GM19324 (cell line): ENCODE measurements around the gene RBMY1E.
"Not testable (repeated sequence)": the region's sequence is repeated elsewhere in the genome, so short reads cannot be mapped to it uniquely, and the experiment has no call there.

Experiments used
- ATAC-seq: cut with Tn5 transposase; IDR thresholded peaks from one replicate; pipeline ENCODE4 v1.9.1; 2021; ENCODE audit warnings: mild to moderate bottlenecking, moderate library complexity; ENCODE audit not compliant: unreplicated experiment, low FRiP score

Gene RBMY1E

DNA sequence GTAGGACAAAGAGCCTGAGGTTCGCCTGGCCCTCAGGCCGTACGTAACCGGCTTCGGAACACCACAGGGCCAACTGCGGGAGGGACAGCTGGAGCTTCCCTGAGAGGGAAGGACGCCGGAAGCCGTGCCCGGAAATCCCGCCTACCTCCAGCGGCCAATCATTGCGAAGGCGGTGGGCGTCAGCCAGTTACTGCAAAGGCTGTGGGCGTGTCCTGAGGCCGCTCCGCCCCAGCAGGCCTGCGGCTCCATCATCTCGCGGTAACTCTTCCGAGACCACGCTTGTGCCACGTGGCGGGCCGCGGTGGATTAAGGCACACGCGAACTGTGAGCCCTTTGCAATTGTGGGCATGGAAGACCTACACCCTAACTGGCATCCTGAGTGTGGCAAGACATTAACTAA, at the start of gene RBMY1E:
Gene RBMY1E (minus strand): TSS at position 101 of the 400 bp plus-strand sequence. CDS start 1,978 bp downstream, outside the sequence.
- ATAC-seq: not testable (repeated sequence)

DNA sequence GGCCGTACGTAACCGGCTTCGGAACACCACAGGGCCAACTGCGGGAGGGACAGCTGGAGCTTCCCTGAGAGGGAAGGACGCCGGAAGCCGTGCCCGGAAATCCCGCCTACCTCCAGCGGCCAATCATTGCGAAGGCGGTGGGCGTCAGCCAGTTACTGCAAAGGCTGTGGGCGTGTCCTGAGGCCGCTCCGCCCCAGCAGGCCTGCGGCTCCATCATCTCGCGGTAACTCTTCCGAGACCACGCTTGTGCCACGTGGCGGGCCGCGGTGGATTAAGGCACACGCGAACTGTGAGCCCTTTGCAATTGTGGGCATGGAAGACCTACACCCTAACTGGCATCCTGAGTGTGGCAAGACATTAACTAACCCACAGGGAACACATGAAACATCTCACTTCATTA, 23.4 kb downstream of the RBMY1E start, which contains the start of gene RBMY1D:
Gene RBMY1D (minus strand): TSS at position 101 of the 400 bp plus-strand sequence. CDS start 2,013 bp downstream, outside the sequence.
- not testable (repeated sequence) for ATAC-seq

DNA sequence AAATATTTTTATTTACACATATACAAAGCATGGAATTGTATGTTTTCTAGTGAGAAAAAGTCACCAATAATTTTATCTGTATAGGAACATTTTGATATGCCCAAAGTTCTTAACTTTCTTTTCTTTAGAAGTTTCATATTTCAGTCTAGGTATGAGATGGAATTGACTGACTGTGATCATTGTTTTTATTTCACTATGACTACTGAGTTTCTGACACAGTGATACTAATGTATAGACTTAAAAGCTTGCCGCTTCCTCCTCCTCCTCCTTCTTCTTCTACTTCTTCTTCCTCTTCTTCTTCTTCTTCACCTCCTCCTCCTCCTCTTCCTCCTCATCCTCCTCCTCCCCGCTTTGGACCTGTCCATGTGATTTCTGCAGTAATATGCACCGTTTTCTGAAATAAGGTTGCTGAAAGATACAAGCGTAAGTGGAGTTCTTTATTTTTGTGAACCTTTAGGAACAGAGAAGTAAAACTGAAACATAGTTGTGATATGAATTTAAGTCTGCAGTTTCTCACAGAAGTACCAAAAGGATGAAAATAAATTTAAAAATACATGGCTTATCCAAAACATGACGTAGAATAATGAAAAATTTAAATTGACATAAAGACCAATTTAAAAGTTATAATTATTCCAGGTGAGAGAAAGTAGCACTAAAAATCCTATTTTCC, 48.3 kb downstream of the RBMY1E start:
- ATAC-seq: not testable (repeated sequence)
